Glomerular visceral epithelial cell (primary cell): ENCODE data around the gene RPE.

Experiments
- DNase-seq: peaks from one replicate; pipeline ENCODE4 v3.0.0-alpha.2; 2016; ENCODE audit errors: extremely low spot score

RPE gene

DNA sequence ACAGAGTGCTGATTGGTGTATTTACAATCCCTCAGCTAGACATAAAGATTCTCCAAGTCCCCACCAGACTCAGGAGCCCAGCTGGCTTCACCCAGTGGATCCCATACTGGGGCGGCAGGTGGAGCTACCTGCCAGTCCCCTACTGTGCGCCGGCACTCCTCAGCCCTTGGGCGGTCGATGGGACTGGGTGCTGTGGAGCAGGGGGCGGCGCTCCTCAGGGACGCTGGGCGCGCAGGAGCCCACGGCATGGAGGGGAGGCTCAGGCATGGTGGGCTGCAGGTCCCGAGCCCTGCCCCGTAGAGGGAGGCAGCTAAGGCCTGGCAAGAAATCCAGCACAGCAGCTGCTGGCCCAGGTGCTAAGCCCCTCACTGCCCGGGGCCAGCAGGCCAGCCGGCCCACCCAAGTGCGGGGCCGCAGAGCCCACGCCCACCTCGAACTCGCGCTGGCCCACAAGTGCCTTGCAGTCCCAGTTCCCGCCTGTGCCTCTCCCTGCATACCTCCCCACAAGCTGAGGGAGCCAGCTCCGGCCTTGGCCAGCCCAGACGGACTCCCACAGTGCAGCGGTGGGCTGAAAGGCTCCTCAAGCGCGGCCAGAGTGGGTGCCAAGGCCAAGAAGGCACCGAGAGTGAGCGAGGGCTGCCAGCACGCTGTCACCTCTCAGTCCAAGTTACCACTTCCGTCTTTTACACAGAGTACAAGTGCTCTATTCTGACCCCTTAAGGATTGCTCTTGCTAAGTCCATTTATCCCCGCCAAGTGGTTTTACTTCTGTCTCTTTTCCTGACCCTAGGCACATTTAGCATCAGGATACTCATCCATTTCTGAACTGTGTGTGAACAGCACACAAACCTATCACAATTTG lies 1.7 kb upstream of the RPE start:
- no peak for DNase-seq

GRCh38 chr2:210003359-210003758 lies 921 bp downstream of the RPE start:
- DNase-seq = no peak

DNA sequence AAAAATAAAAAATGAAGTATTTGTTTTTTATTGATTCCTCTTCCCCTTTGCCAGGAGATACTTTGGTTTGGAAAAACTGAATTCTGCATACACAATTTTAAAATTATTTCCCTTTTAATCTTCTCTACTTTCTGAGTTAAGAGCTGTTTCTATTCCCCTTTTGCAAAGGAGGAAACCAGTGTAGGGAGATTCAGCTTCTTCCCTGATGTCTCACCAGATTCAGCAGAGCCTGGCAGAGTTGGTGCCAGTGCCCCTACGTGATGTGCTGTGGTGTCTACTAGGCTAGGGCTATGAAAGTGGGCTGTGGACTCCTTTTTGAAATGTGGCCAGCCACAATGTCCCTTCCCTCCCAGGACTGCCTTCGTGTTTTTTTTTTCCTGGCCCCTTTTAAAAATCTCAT lies 2.4 kb downstream of the RPE start:
- no peak for DNase-seq

DNA sequence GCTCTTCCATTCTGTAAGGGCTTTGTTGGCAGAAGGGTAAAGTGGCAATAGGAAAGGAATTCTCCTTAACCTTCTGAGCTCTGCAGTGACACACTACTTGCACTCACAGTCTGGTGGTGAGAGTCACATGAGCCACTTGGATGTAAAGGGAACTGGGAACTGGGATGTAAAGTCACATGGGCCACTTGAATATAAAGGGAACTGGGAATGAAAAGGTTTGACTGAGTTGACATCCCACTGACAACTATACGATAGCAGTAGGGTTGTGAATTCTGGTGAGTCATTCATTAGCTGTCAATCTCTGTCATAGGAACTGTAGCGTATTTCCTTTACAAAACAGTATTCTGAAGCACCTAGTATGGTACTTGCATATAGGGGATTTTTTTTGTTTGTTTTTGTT lies 5.5 kb downstream of the RPE start:
- no peak for DNase-seq

- DNase-seq = no peak
Observed at GRCh38 chr2:210009126-210009525, 6.7 kb downstream of the RPE start.

DNA sequence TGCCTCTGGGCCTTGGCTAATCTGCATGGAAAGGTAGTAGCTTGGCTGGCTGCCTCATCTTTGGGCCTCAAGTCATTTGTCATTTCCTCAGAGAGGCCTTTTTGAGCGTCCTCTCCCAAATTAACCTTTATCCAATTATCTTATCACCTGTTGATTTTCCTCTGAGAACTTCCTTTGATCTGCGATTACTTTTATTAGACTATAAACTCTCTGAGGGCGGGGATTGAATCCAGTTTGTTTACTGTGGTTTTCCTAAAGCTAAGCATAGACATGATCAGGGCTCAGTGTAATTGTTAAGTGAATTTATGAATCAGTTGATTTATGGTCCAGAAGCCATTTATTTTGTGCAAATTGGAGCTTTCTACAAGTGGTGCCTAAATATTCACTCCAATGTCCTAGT lies 7.5 kb downstream of the RPE start:
- no peak for DNase-seq

GRCh38 chr2:210020138-210020537 lies 17.7 kb downstream of the RPE start:
- no peak for DNase-seq

- DNase-seq = no peak
Observed at GRCh38 chr2:210022824-210023223, 20.4 kb downstream of the RPE start.

DNA sequence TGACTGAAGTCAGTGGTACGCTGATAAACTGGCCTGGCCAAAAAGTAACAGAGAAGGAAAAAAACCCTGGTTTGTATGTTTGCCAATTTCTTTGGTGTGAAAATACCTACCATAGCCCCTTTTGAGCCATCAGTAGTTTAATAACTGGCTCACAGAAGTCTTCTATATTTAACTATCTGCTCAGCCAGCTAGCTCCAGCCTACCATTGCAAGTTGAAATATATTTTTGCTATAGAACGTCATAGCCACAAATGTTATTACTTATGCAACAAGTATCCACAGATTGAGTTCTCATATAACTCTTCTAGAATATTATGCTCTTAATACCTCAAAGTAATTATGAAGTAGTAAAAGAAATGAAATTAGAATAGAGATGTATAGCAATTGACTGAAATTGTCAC lies 25.2 kb downstream of the RPE start:
- no peak for DNase-seq

DNA sequence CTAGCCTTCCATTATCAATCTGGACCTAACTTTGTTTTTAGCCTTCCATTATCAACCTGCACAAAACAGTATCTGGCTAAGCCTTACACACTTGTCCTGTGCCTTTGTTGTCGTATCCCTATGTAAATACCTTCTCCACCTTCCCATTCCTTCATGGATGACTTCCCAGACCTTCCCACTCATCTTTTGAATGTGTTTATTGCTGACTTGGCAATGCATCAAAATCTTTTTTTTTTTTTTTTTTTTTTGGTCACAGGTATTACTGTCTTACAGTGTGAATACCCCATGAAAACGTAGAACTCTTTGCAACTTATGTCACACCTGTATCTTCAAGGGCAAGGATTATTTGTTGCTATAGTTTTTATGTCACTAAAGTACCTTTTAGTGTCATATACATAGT lies 25.7 kb downstream of the RPE start:
- no peak for DNase-seq

- no peak for DNase-seq
Observed at GRCh38 chr2:210034087-210034683, 31.7 kb downstream of the RPE start.

DNA sequence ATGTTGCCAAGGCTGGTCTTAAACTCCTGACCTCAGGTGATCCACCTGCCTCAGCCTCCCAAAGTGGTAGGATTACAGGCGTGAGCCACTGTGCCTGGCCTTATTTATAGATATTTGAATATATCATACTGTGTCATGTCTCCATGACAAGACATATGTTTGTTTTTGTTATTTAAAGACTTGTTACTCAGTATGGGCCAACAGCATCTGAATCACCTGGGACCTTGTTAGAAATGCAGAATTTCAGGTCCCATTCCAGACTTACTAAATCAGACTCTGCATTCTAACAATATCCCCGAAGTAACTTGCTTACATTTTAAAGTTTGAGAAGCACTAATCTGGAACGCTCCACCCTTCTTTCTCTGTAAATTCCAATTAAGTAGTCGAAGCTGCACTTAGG lies 33.2 kb downstream of the RPE start:
- DNase-seq = no peak

DNA sequence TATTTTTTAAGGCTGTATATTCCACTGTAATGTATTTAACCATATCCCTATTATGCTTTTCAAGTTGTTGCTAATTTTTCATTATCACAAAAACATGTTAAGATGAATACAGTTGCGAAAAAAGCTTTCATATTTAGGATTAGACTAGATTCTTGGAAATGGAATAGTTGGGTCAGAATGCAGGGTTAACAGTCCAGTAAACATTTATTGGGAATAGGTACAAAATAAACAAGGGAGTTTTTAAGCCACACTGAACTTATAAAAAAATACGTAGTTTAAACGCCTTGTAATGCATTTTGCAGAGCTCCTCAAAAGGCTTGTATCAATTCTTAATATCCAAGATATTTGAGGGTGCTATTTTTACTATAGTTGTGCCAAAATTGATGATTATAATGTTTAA lies 35.6 kb downstream of the RPE start:
- DNase-seq = no peak

GRCh38 chr2:210046851-210047500 lies 44.5 kb downstream of the RPE start:
- no peak for DNase-seq

DNA sequence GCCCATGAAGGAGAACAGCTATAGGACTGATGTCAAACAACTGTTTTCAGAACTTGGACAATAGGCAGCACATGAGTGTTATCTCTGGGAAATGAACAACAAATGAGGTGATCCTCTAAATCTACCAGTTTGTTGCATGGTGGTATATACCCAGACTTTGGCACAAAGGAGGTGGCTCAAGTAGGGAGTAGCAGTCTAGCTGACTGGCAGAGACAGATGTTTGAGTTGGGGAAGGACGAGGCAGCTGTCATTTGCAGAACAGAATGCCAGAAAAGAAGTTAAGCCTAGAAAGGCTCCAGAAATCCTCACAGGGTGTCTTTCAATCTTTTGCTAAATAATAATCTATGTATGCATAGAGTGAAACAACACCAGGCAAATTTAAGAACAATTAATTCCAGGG lies 47.4 kb downstream of the RPE start:
- no peak for DNase-seq

- no peak for DNase-seq
Observed at GRCh38 chr2:210050885-210051284, 48.4 kb downstream of the RPE start.

- no peak for DNase-seq
Observed at GRCh38 chr2:210054696-210055095, 52.3 kb downstream of the RPE start.

GRCh38 chr2:210055825-210056224 lies 53.4 kb downstream of the RPE start:
- no peak for DNase-seq

- DNase-seq = no peak
Observed at GRCh38 chr2:210063306-210063705, 60.9 kb downstream of the RPE start.
